Astrocyte (in vitro differentiated cells and primary cell): Measurements from ENCODE around the gene PECR. TPM values are rescaled to one million over a fixed set of nuclear protein-coding genes. Genes with fewer than 3 reads are reported as not detected.

Experiments
- DNase-seq: peaks from one replicate; pipeline ENCODE4 v3.0.0-alpha.2; 2010; ENCODE audit warnings: low read depth
- FAIRE-seq: peaks from 2 replicates; lab custom pipeline; 2011; peaks lifted over from hg19 to GRCh38; lab: Jason Lieb, UNC
- H2AFZ ChIP-seq: 2 replicates; pipeline ENCODE4 v1.6.0; 2012; ENCODE audit warnings: low read depth, low read length, inconsistent platforms
- H3K27ac ChIP-seq: 2 replicates; pipeline ENCODE4 v1.5.1; 2011; ENCODE audit warnings: low read depth, low read length, inconsistent platforms
- H3K27me3 ChIP-seq: 2 replicates; pipeline ENCODE4 v1.6.0; 2011; ENCODE audit warnings: low read length, inconsistent platforms; ENCODE audit not compliant: insufficient read depth
- H3K36me3 ChIP-seq: 2 replicates; pipeline ENCODE4 v1.5.1; 2011; ENCODE audit warnings: low read length, inconsistent platforms; ENCODE audit not compliant: insufficient read depth
- H3K4me1 ChIP-seq: 2 replicates; pipeline ENCODE4 v1.5.1; 2011; ENCODE audit warnings: low read length, inconsistent platforms; ENCODE audit not compliant: insufficient read depth
- H3K4me2 ChIP-seq: 2 replicates; pipeline ENCODE4 v1.6.0; 2012; ENCODE audit warnings: low read length, inconsistent platforms
- H3K4me3 ChIP-seq: 2 replicates; pipeline ENCODE4 v1.5.1; 2011; ENCODE audit warnings: low read depth, mild to moderate bottlenecking, low read length, inconsistent platforms; ENCODE audit not compliant: insufficient read depth
- H3K79me2 ChIP-seq: 2 replicates; pipeline ENCODE4 v1.6.0; 2012; ENCODE audit warnings: mild to moderate bottlenecking, low read length, inconsistent platforms; ENCODE audit not compliant: insufficient read depth
- H3K9ac ChIP-seq: 2 replicates; pipeline ENCODE4 v1.6.0; 2012; ENCODE audit warnings: mild to moderate bottlenecking, low read length, inconsistent platforms
- H3K9me3 ChIP-seq: 2 replicates; pipeline ENCODE4 v1.5.1; 2012; ENCODE audit warnings: low read depth, mild to moderate bottlenecking, low read length, inconsistent platforms; ENCODE audit not compliant: insufficient read depth
- H4K20me1 ChIP-seq: 2 replicates; pipeline ENCODE4 v1.6.0; 2012; ENCODE audit warnings: low read length, inconsistent platforms; ENCODE audit not compliant: insufficient read depth
- H3K27ac Mint-ChIP-seq: one replicate; pipeline ENCODE4 v1.8.0; 2021; ENCODE audit warnings: mild to moderate bottlenecking, mixed read lengths; ENCODE audit not compliant: unreplicated experiment
- H3K27me3 Mint-ChIP-seq: one replicate; pipeline ENCODE4 v1.8.0; 2021; ENCODE audit warnings: low read depth, mixed read lengths; ENCODE audit not compliant: unreplicated experiment
- H3K36me3 Mint-ChIP-seq: one replicate; pipeline ENCODE4 v1.8.0; 2021; ENCODE audit warnings: low read depth, mixed read lengths; ENCODE audit not compliant: unreplicated experiment
- H3K4me1 Mint-ChIP-seq: one replicate; pipeline ENCODE4 v1.8.0; 2021; ENCODE audit warnings: low read depth, mixed read lengths; ENCODE audit not compliant: unreplicated experiment
- H3K4me3 Mint-ChIP-seq: one replicate; pipeline ENCODE4 v1.8.0; 2021; ENCODE audit warnings: mild to moderate bottlenecking, moderate library complexity, mixed read lengths; ENCODE audit not compliant: unreplicated experiment
- H3K9me3 Mint-ChIP-seq: one replicate; pipeline ENCODE4 v1.8.0; 2021; ENCODE audit warnings: mild to moderate bottlenecking, mixed read lengths; ENCODE audit not compliant: unreplicated experiment
- CTCF ChIP-seq: IDR thresholded peaks from 2 replicates; pipeline ENCODE4 v1.5.1; 2011; ENCODE audit warnings: low read depth, mild to moderate bottlenecking, inconsistent platforms, low read length, moderate library complexity; ENCODE audit not compliant: insufficient read depth
- EZH2 ChIP-seq: IDR thresholded peaks from 2 replicates; pipeline ENCODE4 v1.6.1; 2012; ENCODE audit warnings: mild to moderate bottlenecking, low read length, inconsistent platforms; ENCODE audit not compliant: insufficient read depth
- total RNA-seq: library from RNA; stranded (reverse); gene quantifications from 2 replicates; pipeline ENCODE4 v1.2.1, GENCODE V29; 2021

The PECR gene
- total RNA-seq, 1 donor from 2014 or later: 17.0 TPM

DNA sequence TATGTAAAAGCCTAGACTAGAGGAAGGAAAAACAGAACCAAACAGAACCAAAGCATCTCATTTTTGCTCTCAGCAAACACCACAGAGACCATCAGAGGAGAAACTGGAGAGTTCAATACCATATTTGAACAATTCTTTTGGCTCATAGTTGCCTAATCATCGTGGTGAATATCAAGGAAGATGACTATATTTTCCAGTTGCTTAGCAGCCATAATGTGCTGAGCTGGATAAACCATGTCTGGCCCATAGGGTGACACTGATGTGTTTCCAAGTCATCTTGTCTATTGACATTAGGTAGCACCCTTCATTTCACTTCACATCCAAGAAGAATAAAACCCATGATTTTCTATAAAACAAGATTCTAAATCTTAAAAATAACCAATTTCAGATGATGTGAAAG lies 21.6 kb upstream of the PECR start:
- Histone ChIP-seq H3K9me3 (no peaks in the 10 kb centered on the region), H2AFZ (no peak overlapping the region), H3K36me3 (no peaks in the 10 kb centered on the region), H3K79me2 (no peaks in the 10 kb centered on the region), H3K9ac (no peak overlapping the region), H3K4me3 (no peak overlapping the region), H3K4me2 (no peak overlapping the region), H3K27ac (no peak overlapping the region), H4K20me1 (no peaks in the 10 kb centered on the region), H3K4me1 (peaks cover 7% of the 10 kb centered on the region), H3K27me3 (no peaks in the 10 kb centered on the region)
- peaks cover 2% of the 10 kb centered on the region for H3K4me1 Mint-ChIP-seq
- FAIRE-seq (no peak), DNase-seq (no peak)
- H3K9me3 Mint-ChIP-seq: no peaks in the 10 kb centered on the region
- no peak overlapping the region for H3K4me3 Mint-ChIP-seq
- TF ChIP-seq CTCF: no peak
- TF ChIP-seq EZH2: no peak
- no peaks in the 10 kb centered on the region for H3K27me3 Mint-ChIP-seq
- no peak overlapping the region for H3K27ac Mint-ChIP-seq
- H3K36me3 Mint-ChIP-seq: no peaks in the 10 kb centered on the region

GRCh38 chr2:216101109-216101508 lies 19.5 kb upstream of the PECR start:
- no peak for FAIRE-seq
- H3K27ac ChIP-seq: no peak overlapping the region
- H3K27me3 Mint-ChIP-seq: no peaks in the 10 kb centered on the region
- H3K4me1 ChIP-seq: no peaks in the 10 kb centered on the region
- H3K4me1 Mint-ChIP-seq: no peaks in the 10 kb centered on the region
- H3K9ac ChIP-seq: no peak overlapping the region
- H3K4me3 ChIP-seq: no peak overlapping the region
- no peak overlapping the region for H3K4me2 ChIP-seq
- H3K27me3 ChIP-seq: no peaks in the 10 kb centered on the region
- DNase-seq: no peak
- no peaks in the 10 kb centered on the region for H3K36me3 ChIP-seq
- no peaks in the 10 kb centered on the region for H3K9me3 ChIP-seq
- no peak overlapping the region for H2AFZ ChIP-seq
- no peak for TF ChIP-seq CTCF
- no peak for TF ChIP-seq EZH2
- no peak overlapping the region for H3K27ac Mint-ChIP-seq
- no peak overlapping the region for H3K4me3 Mint-ChIP-seq
- H3K36me3 Mint-ChIP-seq: peaks cover 3% of the 10 kb centered on the region
- no peaks in the 10 kb centered on the region for H3K79me2 ChIP-seq
- H4K20me1 ChIP-seq: no peaks in the 10 kb centered on the region
- no peaks in the 10 kb centered on the region for H3K9me3 Mint-ChIP-seq

- no peaks in the 10 kb centered on the region for H3K27me3 ChIP-seq
- H3K36me3 ChIP-seq: no peaks in the 10 kb centered on the region
- no peak overlapping the region for H3K27ac ChIP-seq
- H3K79me2 ChIP-seq: no peaks in the 10 kb centered on the region
- H3K27ac Mint-ChIP-seq: no peak overlapping the region
- no peaks in the 10 kb centered on the region for H3K9me3 Mint-ChIP-seq
- no peaks in the 10 kb centered on the region for H3K9me3 ChIP-seq
- TF ChIP-seq EZH2 (no peak), CTCF (no peak)
- no peak overlapping the region for H3K4me3 ChIP-seq
- H4K20me1 ChIP-seq: no peaks in the 10 kb centered on the region
- no peak overlapping the region for H3K9ac ChIP-seq
- H3K4me2 ChIP-seq: no peak overlapping the region
- H3K4me1 Mint-ChIP-seq: no peaks in the 10 kb centered on the region
- no peak for FAIRE-seq
- no peak overlapping the region for H3K4me3 Mint-ChIP-seq
- no peaks in the 10 kb centered on the region for H3K27me3 Mint-ChIP-seq
- peaks cover 7% of the 10 kb centered on the region for H3K36me3 Mint-ChIP-seq
- DNase-seq: no peak
- H3K4me1 ChIP-seq: no peaks in the 10 kb centered on the region
- no peak overlapping the region for H2AFZ ChIP-seq
Measured at GRCh38 chr2:216098421-216099334, 17.1 kb upstream of the PECR start.
